Measurements from ENCODE around the gene GALNT3. TPM values are rescaled to one million over a fixed set of nuclear protein-coding genes. Genes with fewer than 3 reads are reported as not detected.

The GALNT3 gene
- total and polyA plus RNA-seq, 5 experiments from 2014 or later, result 0.25 to 3.2 (median 1.6) TPM; not detected in 1

DNA sequence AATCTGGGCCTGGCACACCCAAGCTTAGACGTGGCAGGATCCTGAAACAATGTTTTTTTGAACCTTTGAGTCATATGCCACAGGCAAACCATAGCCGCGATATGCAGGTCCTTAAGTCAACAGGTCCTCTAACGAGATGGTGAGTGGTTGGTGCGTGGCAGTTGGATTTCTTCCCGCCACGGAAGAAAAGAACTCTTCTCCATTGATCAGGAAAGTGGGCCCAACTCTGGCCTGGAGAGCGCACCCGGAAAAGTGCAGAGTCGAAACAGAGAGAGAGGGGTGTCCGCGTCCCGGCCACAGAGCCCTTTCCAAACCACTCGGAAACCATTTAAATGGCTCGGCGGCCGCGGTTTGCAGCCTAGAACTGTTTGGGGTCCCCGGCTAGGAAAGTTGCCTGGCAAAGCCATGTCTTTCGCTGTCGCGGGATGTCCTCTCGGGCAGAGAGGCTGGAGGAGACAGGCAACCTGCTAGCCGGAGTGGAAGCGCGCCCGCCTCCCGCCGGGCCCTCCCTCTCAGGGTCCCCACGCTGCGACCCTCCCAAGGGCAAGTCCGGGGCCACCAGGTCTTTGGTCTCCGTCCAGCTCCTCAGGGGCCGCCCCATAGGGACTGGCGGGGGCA is 777 bp downstream of the GALNT3 start:
- H3K4me1 Mint-ChIP-seq, result peaks cover 10 to 43% (median 16%) of the 10 kb centered on the region in 4 donors
- H3K4me3 Mint-ChIP-seq, result peak overlapping the region; percentile 75 to 96 (median 88)
- ATAC-seq (no peak), DNase-seq (peak in 1 of 10 donors; percentile 15)
- peaks cover 0 to 4% (median 3%) of the 10 kb centered on the region in 3 donors for H3K36me3 Mint-ChIP-seq
- H3K9me3 Mint-ChIP-seq, result no peaks in the 10 kb centered on the region
- H3K27ac Mint-ChIP-seq, result peak overlapping the region in 4 of 10 donors; percentile 56 to 86 (median 84)
- POLR2A ChIA-PET, result no interaction called here
- peaks cover 14 to 37% (median 23%) of the 10 kb centered on the region in 5 donors for H3K27me3 Mint-ChIP-seq

DNA sequence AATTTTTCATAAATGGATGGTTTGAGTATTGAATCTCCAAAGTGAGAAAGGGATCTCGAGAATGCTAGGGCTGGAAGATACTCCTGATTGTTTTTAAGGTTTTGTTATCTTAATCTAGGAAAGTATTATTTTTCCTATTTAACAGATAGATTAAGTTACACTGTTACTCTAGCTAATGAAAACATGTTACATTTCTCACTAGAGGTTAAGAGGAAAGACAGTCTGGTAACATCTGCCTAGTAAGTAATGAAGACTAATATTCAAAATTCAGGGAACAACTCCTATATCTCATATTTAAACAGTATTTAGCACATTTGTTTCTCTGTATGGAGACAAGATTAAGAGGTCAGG is 2.0 kb downstream of the GALNT3 start:
- Mint-ChIP-seq H3K36me3 (peaks cover 0 to 4% (median 3%) of the 10 kb centered on the region in 3 donors), H3K9me3 (no peaks in the 10 kb centered on the region), H3K27ac (no peak overlapping the region), H3K4me3 (peak overlapping the region in 4 of 10 donors; percentile 9 to 47 (median 28)), H3K4me1 (peaks cover 10 to 43% (median 16%) of the 10 kb centered on the region in 4 donors), H3K27me3 (peaks cover 14 to 37% (median 23%) of the 10 kb centered on the region in 5 donors)
- ATAC-seq (no peak), DNase-seq (no peak)
- POLR2A ChIA-PET, result no interaction called here

DNA sequence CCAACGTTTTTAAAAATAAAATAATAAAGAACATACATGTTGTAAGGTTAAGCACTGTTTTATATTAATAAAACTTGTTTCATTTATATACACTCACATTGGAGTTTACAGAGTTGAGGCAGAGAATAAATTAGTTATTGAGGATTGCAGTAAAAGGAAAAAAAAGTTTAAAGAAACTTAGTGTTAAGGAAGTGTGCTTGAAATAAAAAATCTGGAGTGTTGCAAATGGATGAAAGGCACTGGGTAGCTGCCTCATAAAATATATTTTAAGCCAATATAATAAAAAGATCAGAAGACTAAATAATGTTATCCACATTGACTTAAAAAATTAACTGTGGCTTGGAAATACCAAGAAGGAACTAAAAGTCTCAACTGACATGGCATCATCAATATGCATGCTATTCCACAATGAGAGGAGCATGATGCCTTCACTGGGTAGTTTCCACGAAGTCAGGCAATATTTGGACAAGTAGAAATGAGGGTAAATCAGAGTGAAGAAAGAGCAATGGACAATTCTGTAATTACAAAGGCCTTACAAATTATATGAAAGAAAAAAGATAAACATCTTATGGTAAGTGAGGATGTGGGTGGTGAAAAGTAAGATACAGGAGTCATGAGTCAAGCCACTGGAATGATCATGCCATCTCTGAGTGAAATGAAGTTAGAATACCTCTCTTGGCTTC is 2.5 kb downstream of the GALNT3 start:
- peaks cover 0 to 4% (median 3%) of the 10 kb centered on the region in 3 donors for H3K36me3 Mint-ChIP-seq
- POLR2A ChIA-PET, result no interaction called here
- ATAC-seq (no peak), DNase-seq (no peak)
- H3K27ac Mint-ChIP-seq, result no peak overlapping the region
- peaks cover 10 to 38% (median 16%) of the 10 kb centered on the region in 4 donors for H3K4me1 Mint-ChIP-seq
- H3K9me3 Mint-ChIP-seq, result no peaks in the 10 kb centered on the region
- H3K27me3 Mint-ChIP-seq, result peaks cover 14 to 37% (median 20%) of the 10 kb centered on the region in 5 donors
- H3K4me3 Mint-ChIP-seq, result peak overlapping the region in 4 of 10 donors; percentile 6 to 47 (median 22)

DNA sequence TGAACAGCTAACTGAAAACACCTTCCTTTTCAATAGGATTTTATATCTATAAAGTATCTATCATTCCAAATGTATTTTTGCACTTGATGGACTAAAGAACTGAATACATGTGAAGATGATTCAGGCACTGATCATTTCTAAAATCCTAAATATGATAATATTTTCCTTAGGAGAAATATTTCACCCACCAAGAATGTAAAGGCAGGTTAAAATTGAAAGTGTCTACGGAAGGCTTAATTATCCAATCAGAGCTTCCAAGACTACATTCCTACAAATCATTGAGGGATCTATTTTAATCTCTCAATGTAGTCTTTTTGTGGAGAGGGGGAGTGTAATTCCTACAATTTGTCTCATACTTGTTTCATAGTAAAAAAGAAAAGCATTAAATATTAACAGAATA is 3.6 kb downstream of the GALNT3 start:
- DNase-seq, result no peak
- Mint-ChIP-seq H3K4me3 (no peak overlapping the region), H3K27me3 (peaks cover 9 to 35% (median 15%) of the 10 kb centered on the region in 5 donors), H3K27ac (no peak overlapping the region), H3K9me3 (no peaks in the 10 kb centered on the region), H3K4me1 (peaks cover 10 to 30% (median 16%) of the 10 kb centered on the region in 4 donors), H3K36me3 (peaks cover 3 to 4% (median 4%) of the 10 kb centered on the region in 3 donors)
- POLR2A ChIA-PET, result no interaction called here
- ATAC-seq, result no peak

DNA sequence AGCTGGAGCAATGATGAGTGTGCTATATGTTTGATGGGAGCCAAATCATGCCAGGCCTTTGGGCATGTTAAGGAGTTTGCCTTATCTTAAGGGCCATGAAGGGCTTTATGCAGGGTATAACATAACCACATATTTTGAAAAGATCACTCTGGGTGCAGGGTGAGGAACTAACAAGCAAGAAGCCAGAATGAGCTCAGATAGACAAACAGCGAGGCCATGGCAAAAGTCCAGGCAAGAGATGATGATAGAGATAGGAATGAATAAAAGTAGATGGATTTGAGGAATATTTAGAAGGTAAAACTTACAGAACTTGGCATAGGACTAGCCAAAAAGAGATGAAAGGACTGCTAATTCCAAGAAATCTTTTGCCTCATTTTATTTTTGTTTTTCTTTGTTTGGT is 6.7 kb downstream of the GALNT3 start:
- Mint-ChIP-seq H3K27me3 (peaks cover 3 to 20% (median 5%) of the 10 kb centered on the region in 5 donors), H3K4me3 (no peak overlapping the region), H3K9me3 (no peaks in the 10 kb centered on the region), H3K36me3 (peaks cover 4 to 14% (median 13%) of the 10 kb centered on the region in 3 donors), H3K27ac (no peak overlapping the region), H3K4me1 (peaks cover 0 to 10% (median 0%) of the 10 kb centered on the region in 4 donors)
- POLR2A ChIA-PET, result no interaction called here
- DNase-seq, result no peak
- ATAC-seq, result no peak

DNA sequence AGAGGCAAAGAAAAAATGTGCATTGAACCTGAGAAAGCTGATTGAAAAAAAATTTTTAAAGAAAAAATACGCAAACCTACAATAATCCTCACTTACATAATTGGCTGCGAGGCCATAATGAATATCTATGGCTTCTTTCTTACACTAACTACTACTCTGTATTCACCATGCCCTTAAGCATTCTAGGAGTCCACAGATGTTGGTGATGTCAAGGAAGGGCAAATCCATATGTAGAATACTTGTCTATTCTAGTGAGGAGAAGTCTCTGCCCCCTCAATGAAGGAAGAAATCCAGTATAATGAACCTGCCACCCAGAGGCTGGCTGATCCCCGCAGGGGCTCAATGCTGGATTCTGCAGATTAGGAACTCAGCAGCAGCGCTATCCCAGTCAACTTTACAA is 14.3 kb downstream of the GALNT3 start:
- ATAC-seq (no peak), DNase-seq (no peak)
- Mint-ChIP-seq H3K9me3 (peaks cover 0 to 27% (median 8%) of the 10 kb centered on the region in 9 donors), H3K4me1 (peaks cover 0 to 15% (median 1%) of the 10 kb centered on the region in 4 donors), H3K4me3 (no peak overlapping the region), H3K27me3 (peaks cover 0 to 2% (median 0%) of the 10 kb centered on the region in 5 donors), H3K27ac (no peak overlapping the region), H3K36me3 (peaks cover 9 to 26% (median 13%) of the 10 kb centered on the region in 3 donors)
- POLR2A ChIA-PET, result no interaction called here

DNA sequence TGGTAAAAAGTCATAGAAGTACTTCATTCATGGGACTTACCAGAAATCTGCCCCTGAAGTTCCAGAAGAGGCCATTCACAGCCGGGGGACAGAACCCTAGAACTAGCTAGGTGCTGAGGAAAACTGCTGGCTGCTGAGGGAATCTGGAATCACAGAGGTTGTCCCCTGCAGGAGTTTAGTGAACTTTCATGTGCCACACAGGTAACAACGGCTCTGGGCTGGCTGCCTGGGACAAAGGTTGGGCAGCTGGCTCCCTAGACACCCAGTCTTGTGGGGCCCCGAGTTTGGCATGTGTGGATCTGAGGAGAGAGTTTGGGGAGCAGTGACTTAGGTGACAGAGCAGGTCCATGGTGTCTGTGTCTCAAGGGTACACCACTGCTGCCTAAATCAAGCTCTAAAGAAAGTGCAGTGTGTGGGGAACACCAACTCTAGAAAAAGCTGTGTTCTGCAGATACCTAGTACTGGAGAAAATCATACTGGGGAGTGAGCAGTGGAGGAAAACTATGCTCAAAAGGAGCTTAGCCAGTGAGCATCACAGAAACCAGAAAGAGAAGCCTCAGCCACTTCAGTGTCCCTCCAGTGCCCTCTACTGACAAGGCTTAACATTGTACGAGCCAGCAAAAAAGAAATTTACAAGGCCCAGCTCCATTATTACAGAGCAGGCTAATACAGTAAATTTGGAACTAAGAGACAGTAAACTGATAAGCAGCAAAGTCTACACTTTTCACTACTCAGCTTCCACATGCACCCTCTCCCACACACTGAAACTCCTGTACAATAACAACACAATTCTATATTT is 15.2 kb downstream of the GALNT3 start:
- H3K27me3 Mint-ChIP-seq, result peaks cover 0 to 2% (median 0%) of the 10 kb centered on the region in 5 donors
- H3K9me3 Mint-ChIP-seq, result peaks cover 0 to 27% (median 8%) of the 10 kb centered on the region in 9 donors
- peaks cover 0 to 15% (median 1%) of the 10 kb centered on the region in 4 donors for H3K4me1 Mint-ChIP-seq
- peaks cover 3 to 20% (median 13%) of the 10 kb centered on the region in 3 donors for H3K36me3 Mint-ChIP-seq
- POLR2A ChIA-PET, result no interaction called here
- DNase-seq (no peak), ATAC-seq (no peak)
- no peak overlapping the region for H3K4me3 Mint-ChIP-seq
- peak overlapping the region in 1 of 10 donors; percentile 20 for H3K27ac Mint-ChIP-seq

DNA sequence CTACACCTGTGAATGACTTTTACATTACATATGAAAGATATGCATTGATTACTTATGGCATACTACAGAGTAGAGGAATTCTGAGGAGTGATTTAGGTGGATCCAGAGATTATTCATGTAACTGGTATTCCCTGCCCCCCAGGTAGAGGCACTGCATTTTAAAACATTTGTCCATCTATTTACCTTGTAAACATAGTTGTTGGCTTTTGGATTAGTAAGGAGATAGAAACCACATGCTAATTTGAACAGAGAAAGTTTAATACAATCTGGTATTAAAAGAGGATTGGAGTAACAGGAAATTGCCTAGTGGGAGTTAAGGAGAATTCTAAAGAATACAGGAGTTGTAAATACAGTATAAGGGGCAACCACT is 15.9 kb downstream of the GALNT3 start:
- Mint-ChIP-seq H3K27me3 (peaks cover 0 to 2% (median 0%) of the 10 kb centered on the region in 5 donors), H3K4me3 (no peak overlapping the region), H3K9me3 (peaks cover 0 to 27% (median 8%) of the 10 kb centered on the region in 9 donors), H3K36me3 (peaks cover 3 to 18% (median 13%) of the 10 kb centered on the region in 3 donors), H3K27ac (peak overlapping the region in 2 of 10 donors; percentile 20 to 76), H3K4me1 (peaks cover 0 to 15% (median 1%) of the 10 kb centered on the region in 4 donors)
- no peak for DNase-seq
- no peak for ATAC-seq
- POLR2A ChIA-PET, result no interaction called here

DNA sequence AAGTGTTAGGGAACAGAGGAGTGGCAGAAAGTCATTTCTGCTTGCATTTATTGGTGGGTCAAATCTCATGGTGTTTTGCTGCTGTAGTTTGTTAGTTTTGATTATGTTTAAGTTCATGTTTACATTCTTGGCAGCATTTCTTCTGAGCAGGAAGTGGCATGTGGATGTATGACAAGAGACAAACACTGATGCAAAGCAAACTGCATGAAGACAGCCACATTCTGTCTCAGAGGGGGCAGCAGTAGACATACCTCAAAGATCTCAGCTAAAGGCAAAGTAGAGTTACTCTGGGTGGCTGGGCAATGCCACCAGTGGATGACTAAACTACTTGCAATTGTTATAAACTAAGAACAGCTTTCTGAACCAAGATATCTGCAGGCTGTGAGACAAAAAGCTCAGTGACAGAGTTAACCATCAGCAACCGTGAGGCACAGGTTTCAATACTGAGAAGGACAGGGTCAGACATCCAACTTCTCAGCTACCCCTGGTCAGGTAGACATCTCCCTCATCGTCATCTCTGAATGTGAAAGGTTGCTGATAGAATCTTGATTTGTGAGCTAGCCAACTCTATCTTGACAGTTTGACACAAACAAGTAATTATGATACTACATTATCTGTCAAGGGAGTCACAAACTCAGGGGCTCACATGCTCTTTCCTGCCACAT is 16.4 kb downstream of the GALNT3 start:
- no peak for ATAC-seq
- DNase-seq, result no peak
- Mint-ChIP-seq H3K36me3 (peaks cover 5 to 18% (median 13%) of the 10 kb centered on the region in 3 donors), H3K4me1 (peaks cover 0 to 15% (median 1%) of the 10 kb centered on the region in 4 donors), H3K9me3 (peaks cover 0 to 27% (median 8%) of the 10 kb centered on the region in 9 donors), H3K4me3 (no peak overlapping the region), H3K27ac (peak overlapping the region in 2 of 10 donors; percentile 68 to 76), H3K27me3 (peaks cover 0 to 2% (median 0%) of the 10 kb centered on the region in 5 donors)
- POLR2A ChIA-PET, result no interaction called here

DNA sequence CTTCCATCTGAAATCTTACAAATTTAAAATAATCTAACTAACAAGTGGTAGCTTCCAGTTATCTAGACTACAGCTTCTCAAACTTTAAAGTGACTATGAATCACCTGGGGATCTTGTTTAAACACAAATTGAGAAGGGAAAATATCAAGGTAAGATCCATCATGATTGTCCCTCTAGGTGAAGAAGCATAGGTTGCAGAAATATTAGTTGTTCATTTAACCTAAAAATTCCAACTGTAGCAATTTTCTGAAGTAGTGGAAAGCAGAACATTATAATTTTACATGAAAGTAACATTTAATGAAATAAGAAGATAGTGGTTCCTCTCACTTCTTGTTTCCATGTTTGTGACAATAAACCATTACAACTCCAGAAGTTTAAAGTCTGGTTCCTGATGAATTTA is 17.3 kb downstream of the GALNT3 start:
- peaks cover 0 to 3% (median 0%) of the 10 kb centered on the region in 5 donors for H3K27me3 Mint-ChIP-seq
- H3K4me3 Mint-ChIP-seq, result no peak overlapping the region
- ATAC-seq (no peak), DNase-seq (no peak)
- no peak overlapping the region for H3K27ac Mint-ChIP-seq
- POLR2A ChIA-PET, result no interaction called here
- H3K4me1 Mint-ChIP-seq, result peaks cover 0 to 15% (median 1%) of the 10 kb centered on the region in 4 donors
- peaks cover 5 to 21% (median 13%) of the 10 kb centered on the region in 3 donors for H3K36me3 Mint-ChIP-seq
- H3K9me3 Mint-ChIP-seq, result peaks cover 0 to 27% (median 8%) of the 10 kb centered on the region in 9 donors

DNA sequence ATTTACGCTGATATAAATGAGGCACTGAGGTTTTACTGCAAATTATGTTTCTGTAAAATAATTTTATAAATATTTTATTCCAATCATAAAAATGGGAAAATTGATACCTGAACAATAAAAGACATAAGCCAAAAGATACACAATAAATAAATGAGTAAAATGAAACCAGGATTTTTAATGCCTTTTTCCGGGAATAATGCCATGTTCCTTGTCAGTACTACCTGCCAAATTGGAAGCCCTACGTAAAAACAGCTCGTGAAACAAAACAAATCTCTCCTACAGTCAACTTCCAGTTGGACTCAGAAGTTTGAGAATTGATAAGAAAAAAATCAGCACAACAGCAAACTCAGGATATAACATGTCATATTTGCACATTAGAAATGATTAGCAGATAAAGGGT is 18.0 kb downstream of the GALNT3 start:
- POLR2A ChIA-PET, result no interaction called here
- Mint-ChIP-seq H3K36me3 (peaks cover 5 to 18% (median 13%) of the 10 kb centered on the region in 3 donors), H3K27ac (no peak overlapping the region), H3K4me3 (no peak overlapping the region), H3K9me3 (peaks cover 0 to 27% (median 8%) of the 10 kb centered on the region in 9 donors), H3K4me1 (peaks cover 0 to 15% (median 1%) of the 10 kb centered on the region in 4 donors), H3K27me3 (peaks cover 0 to 3% (median 0%) of the 10 kb centered on the region in 5 donors)
- ATAC-seq, result no peak
- DNase-seq, result no peak

DNA sequence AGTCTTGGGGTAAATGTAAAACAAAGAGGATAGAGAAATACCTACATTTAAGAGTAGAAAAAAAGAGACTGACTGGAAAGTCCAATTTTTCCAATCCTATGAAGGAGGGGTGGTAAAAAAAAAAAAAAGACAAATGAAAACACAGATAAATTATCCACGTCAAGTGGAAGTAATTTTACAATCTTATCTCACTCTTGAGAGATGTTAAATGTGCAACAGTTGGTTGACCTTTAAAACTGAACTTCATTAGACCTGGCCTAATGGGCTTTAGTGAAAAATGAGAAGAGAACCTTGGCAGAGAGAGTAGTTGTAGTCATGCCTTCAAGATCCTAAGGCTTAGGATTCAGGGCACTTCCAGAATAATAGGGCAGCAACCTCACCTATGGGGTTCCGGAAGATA is 20.4 kb downstream of the GALNT3 start:
- Mint-ChIP-seq H3K9me3 (peaks cover 0 to 7% (median 0%) of the 10 kb centered on the region in 9 donors), H3K27ac (no peak overlapping the region), H3K4me1 (peaks cover 0 to 15% (median under 1%) of the 10 kb centered on the region in 4 donors), H3K4me3 (no peak overlapping the region), H3K36me3 (peaks cover 0 to 10% (median 5%) of the 10 kb centered on the region in 3 donors), H3K27me3 (peaks cover 0 to 1% (median 0%) of the 10 kb centered on the region in 5 donors)
- ATAC-seq, result no peak
- no peak for DNase-seq
- POLR2A ChIA-PET, result no interaction called here

Data from naive thymus-derived CD8-positive, alpha-beta T cell (primary cell).